Vagina (tissue), 2 donors: ENCODE measurements around the gene TOB2.

ENCODE experiments used
- POLR2AphosphoS5 ChIP-seq, 2 donors: sonication (generic); formaldehyde crosslinking; IDR thresholded peaks; one replicate each; pipeline ENCODE4 v1.9.0; 2017; ENCODE audit warnings: antibody characterized with exemption in 2 of 2, mild to moderate bottlenecking in 2 of 2, low read depth in 1 of 2; ENCODE audit not compliant: insufficient read depth in 1 of 2
- TF ChIP-seq, protein P1 (sequence below), 3 experiments: fragments of 450-650 bp in 2 of 3; fragments of 200-600 bp in 1 of 3; sonication (generic) in 1 of 3; IDR thresholded peaks; one replicate each; pipeline ENCODE4 v1.5.1; 2017 to 2019; ENCODE audit warnings: antibody characterized with exemption in 3 of 3, mild to moderate bottlenecking in 2 of 3, moderate library complexity in 2 of 3

DNA sequence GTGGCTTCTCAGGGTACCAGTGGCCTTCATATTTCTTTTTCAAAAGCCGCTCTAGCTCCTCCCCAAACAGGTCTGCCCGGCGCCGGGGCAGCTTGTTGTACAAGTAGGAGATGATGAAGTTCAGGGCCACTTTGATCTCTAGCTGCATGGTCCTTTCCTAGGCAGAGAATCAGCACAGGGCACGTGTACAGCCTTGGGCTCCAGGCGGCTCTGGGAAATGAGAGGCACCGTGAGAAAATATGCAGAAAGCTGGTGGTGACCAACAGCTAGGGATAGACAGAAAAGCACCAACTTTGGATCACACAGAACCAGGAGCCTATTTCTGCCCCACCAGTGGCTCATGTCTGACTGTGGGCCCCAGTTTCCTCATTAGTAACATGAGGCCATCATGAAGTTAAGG is 9.4 kb downstream of the TOB2 start:
- TF ChIP-seq POLR2AphosphoS5 (IDR thresholded peaks at IDR 0.05; ENCODE audit: insufficient read depth in 1 of 2, low read depth in 1 of 2): no peak
- TF ChIP-seq, protein P1, sequence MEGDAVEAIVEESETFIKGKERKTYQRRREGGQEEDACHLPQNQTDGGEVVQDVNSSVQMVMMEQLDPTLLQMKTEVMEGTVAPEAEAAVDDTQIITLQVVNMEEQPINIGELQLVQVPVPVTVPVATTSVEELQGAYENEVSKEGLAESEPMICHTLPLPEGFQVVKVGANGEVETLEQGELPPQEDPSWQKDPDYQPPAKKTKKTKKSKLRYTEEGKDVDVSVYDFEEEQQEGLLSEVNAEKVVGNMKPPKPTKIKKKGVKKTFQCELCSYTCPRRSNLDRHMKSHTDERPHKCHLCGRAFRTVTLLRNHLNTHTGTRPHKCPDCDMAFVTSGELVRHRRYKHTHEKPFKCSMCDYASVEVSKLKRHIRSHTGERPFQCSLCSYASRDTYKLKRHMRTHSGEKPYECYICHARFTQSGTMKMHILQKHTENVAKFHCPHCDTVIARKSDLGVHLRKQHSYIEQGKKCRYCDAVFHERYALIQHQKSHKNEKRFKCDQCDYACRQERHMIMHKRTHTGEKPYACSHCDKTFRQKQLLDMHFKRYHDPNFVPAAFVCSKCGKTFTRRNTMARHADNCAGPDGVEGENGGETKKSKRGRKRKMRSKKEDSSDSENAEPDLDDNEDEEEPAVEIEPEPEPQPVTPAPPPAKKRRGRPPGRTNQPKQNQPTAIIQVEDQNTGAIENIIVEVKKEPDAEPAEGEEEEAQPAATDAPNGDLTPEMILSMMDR (IDR thresholded peaks at IDR 0.05): no peak
